Measurements from ENCODE around the gene RPH3AL.
"Not testable (repeated sequence)": the region's sequence is repeated elsewhere in the genome, so short reads cannot be mapped to it uniquely, and the experiment has no call there.

Gene RPH3AL

GRCh38 chr17:205148-205669 is 147.4 kb downstream of the RPH3AL start:
- Histone ChIP-seq H3K4me3 (ENCODE audit: low read length) (no peak overlapping the region), H3K27me3 (ENCODE audit: control insufficient read depth, insufficient read depth, low read length) (peaks cover 4% of the 10 kb centered on the region), H3K36me3 (ENCODE audit: control insufficient read depth, insufficient read depth, low read length) (no peaks in the 10 kb centered on the region), H3K9ac (ENCODE audit: low read length) (no peak overlapping the region), H3K4me1 (ENCODE audit: control insufficient read depth, insufficient read depth, low read length) (no peaks in the 10 kb centered on the region), H3K27ac (ENCODE audit: low read depth, low read length) (no peak overlapping the region)

GRCh38 chr17:204427-205147 is 148.0 kb downstream of the RPH3AL start:
- H3K4me1 ChIP-seq (ENCODE audit: control insufficient read depth, insufficient read depth, low read length), result no peaks in the 10 kb centered on the region
- no peak overlapping the region for H3K4me3 ChIP-seq (ENCODE audit: low read length)
- H3K27me3 ChIP-seq (ENCODE audit: control insufficient read depth, insufficient read depth, low read length), result peaks cover 4% of the 10 kb centered on the region
- H3K36me3 ChIP-seq (ENCODE audit: control insufficient read depth, insufficient read depth, low read length), result no peaks in the 10 kb centered on the region
- no peak overlapping the region for H3K9ac ChIP-seq (ENCODE audit: low read length)
- H3K27ac ChIP-seq (ENCODE audit: low read depth, low read length), result no peak overlapping the region

- H3K27me3 ChIP-seq (ENCODE audit: control insufficient read depth, insufficient read depth, low read length), result peaks cover 4% of the 10 kb centered on the region
- H3K36me3 ChIP-seq (ENCODE audit: control insufficient read depth, insufficient read depth, low read length), result no peaks in the 10 kb centered on the region
- no peaks in the 10 kb centered on the region for H3K4me1 ChIP-seq (ENCODE audit: control insufficient read depth, insufficient read depth, low read length)
- no peak overlapping the region for H3K27ac ChIP-seq (ENCODE audit: low read depth, low read length)
- no peak overlapping the region for H3K9ac ChIP-seq (ENCODE audit: low read length)
- H3K4me3 ChIP-seq (ENCODE audit: low read length), result no peak overlapping the region
Observed at GRCh38 chr17:202501-202951, 150.1 kb downstream of the RPH3AL start.

DNA sequence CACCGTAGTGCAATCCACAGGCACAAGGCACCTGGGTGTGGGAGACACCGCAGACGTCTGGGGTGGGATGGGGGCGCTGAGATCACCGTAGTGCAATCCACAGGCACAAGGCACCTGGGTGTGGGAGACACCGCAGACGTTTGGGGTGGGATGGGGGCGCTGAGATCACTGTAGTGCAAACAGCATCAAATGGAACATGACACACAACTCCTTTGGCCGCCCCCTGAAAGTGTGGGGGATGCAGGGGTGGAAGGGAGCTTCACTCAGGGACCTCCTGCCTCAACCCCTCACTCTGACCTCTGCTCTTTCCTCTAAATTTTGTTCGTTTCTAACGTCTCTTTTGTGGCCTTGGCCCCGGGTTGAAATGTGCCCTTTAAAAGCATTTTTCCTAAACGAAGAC is 150.9 kb downstream of the RPH3AL start:
- H3K27ac ChIP-seq (ENCODE audit: low read depth, low read length); H3K4me3 ChIP-seq (ENCODE audit: low read length); H3K9ac ChIP-seq (ENCODE audit: low read length); H3K4me1 ChIP-seq (ENCODE audit: control insufficient read depth, insufficient read depth, low read length); H3K36me3 ChIP-seq (ENCODE audit: control insufficient read depth, insufficient read depth, low read length); H3K27me3 ChIP-seq (ENCODE audit: control insufficient read depth, insufficient read depth, low read length): not testable (repeated sequence)

- H3K9ac ChIP-seq (ENCODE audit: low read length); H3K4me1 ChIP-seq (ENCODE audit: control insufficient read depth, insufficient read depth, low read length); H3K4me3 ChIP-seq (ENCODE audit: low read length); H3K27me3 ChIP-seq (ENCODE audit: control insufficient read depth, insufficient read depth, low read length); H3K36me3 ChIP-seq (ENCODE audit: control insufficient read depth, insufficient read depth, low read length); H3K27ac ChIP-seq (ENCODE audit: low read depth, low read length): not testable (repeated sequence)
Observed at GRCh38 chr17:201257-201656, 151.3 kb downstream of the RPH3AL start.

DNA sequence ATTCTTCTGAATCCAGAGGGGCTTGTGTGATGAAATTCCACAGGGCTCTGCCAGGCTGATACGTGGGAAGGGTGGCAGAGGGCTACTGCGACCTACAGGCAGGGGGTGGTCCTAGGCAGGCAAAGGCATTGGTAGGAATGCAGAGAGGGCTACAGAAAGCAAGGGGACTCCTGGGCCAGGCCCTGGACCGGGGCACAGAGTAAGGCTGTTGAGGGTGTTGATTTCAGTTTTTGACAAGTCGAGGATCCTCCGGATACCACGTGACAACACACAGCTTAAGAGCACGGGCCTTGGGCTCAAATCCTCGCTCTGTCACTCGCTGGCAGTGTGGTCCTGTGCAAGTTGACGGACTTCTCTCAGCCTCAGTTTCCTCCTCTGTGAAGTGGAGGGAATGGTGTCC is 152.0 kb downstream of the RPH3AL start:
- H3K36me3 ChIP-seq (ENCODE audit: control insufficient read depth, insufficient read depth, low read length), result no peaks in the 10 kb centered on the region
- H3K9ac ChIP-seq (ENCODE audit: low read length), result no peak overlapping the region
- no peak overlapping the region for H3K4me3 ChIP-seq (ENCODE audit: low read length)
- no peaks in the 10 kb centered on the region for H3K4me1 ChIP-seq (ENCODE audit: control insufficient read depth, insufficient read depth, low read length)
- H3K27me3 ChIP-seq (ENCODE audit: control insufficient read depth, insufficient read depth, low read length), result peaks cover 4% of the 10 kb centered on the region
- no peak overlapping the region for H3K27ac ChIP-seq (ENCODE audit: low read depth, low read length)

GRCh38 chr17:199806-200545 is 152.6 kb downstream of the RPH3AL start:
- H3K4me3 ChIP-seq (ENCODE audit: low read length), result no peak overlapping the region
- no peaks in the 10 kb centered on the region for H3K4me1 ChIP-seq (ENCODE audit: control insufficient read depth, insufficient read depth, low read length)
- peaks cover 4% of the 10 kb centered on the region for H3K27me3 ChIP-seq (ENCODE audit: control insufficient read depth, insufficient read depth, low read length)
- no peaks in the 10 kb centered on the region for H3K36me3 ChIP-seq (ENCODE audit: control insufficient read depth, insufficient read depth, low read length)
- no peak overlapping the region for H3K9ac ChIP-seq (ENCODE audit: low read length)
- no peak overlapping the region for H3K27ac ChIP-seq (ENCODE audit: low read depth, low read length)

GRCh38 chr17:199191-199604 is 153.4 kb downstream of the RPH3AL start:
- Histone ChIP-seq H3K4me1 (ENCODE audit: control insufficient read depth, insufficient read depth, low read length) (no peaks in the 10 kb centered on the region), H3K27me3 (ENCODE audit: control insufficient read depth, insufficient read depth, low read length) (peaks cover 4% of the 10 kb centered on the region), H3K36me3 (ENCODE audit: control insufficient read depth, insufficient read depth, low read length) (no peaks in the 10 kb centered on the region), H3K9ac (ENCODE audit: low read length) (no peak overlapping the region), H3K27ac (ENCODE audit: low read depth, low read length) (no peak overlapping the region), H3K4me3 (ENCODE audit: low read length) (no peak overlapping the region)

GRCh38 chr17:198225-198624 is 154.4 kb downstream of the RPH3AL start:
- H3K27me3 ChIP-seq (ENCODE audit: control insufficient read depth, insufficient read depth, low read length); H3K4me1 ChIP-seq (ENCODE audit: control insufficient read depth, insufficient read depth, low read length); H3K4me3 ChIP-seq (ENCODE audit: low read length); H3K9ac ChIP-seq (ENCODE audit: low read length); H3K36me3 ChIP-seq (ENCODE audit: control insufficient read depth, insufficient read depth, low read length); H3K27ac ChIP-seq (ENCODE audit: low read depth, low read length): not testable (repeated sequence)

DNA sequence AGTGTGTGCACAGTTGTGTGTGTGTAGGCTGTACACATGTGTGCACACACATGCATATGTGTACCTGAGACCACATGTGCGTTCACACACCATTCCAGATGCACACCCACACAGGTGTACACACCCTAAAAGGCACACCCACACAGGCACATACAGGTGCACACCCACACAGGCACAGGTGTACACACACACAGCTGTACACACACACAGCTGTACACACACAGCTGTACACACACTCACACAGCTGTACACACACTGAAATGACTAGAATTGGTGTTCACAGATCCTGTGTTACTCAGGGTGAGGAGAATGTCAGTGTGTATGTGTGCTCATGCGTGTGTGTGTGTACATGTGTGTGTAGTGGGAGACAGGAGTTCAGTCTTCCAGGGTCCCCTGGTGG is 155.3 kb downstream of the RPH3AL start:
- H3K27me3 ChIP-seq (ENCODE audit: control insufficient read depth, insufficient read depth, low read length), result peaks cover 7% of the 10 kb centered on the region
- H3K36me3 ChIP-seq (ENCODE audit: control insufficient read depth, insufficient read depth, low read length), result no peaks in the 10 kb centered on the region
- H3K9ac ChIP-seq (ENCODE audit: low read length), result no peak overlapping the region
- no peaks in the 10 kb centered on the region for H3K4me1 ChIP-seq (ENCODE audit: control insufficient read depth, insufficient read depth, low read length)
- no peak overlapping the region for H3K27ac ChIP-seq (ENCODE audit: low read depth, low read length)
- H3K4me3 ChIP-seq (ENCODE audit: low read length), result no peak overlapping the region

DNA sequence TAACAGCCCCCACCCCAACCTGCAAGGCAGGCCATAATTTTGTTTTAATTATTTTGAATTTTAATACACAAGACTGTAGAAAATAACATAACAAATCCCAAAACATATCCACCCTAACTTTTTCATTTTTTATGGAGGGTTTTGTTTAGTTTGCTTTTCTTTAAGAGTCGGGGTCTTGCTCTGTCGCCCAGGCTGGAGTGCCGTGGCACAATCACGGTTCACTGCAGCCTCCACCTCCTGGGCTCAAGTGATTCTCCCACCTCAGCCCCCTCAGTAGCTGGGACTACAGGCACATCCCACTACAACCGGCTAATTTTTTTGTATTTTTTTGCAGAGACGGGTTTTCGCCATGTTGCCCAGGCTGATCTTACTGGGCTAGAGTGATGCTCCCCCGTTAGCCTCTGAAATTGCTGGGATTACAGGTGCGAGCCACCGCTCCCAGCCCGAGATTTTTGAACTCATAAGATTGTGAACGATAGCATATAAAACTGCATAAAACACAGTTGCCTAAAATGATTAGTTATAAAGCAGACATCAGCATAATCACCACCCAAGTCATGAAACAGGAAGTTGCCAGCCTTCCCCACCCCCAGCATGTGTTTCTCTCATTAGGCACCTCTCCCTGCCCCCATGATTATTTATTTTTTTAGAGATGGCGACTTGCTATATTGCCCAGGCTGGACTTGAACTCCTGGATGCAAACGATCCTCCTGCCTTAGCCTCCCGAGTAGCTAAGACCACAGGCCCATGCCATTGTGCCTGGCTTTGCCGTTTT is 157.6 kb downstream of the RPH3AL start:
- no peak overlapping the region for H3K4me3 ChIP-seq (ENCODE audit: low read length)
- H3K27ac ChIP-seq (ENCODE audit: low read depth, low read length), result no peak overlapping the region
- peaks cover 3% of the 10 kb centered on the region for H3K27me3 ChIP-seq (ENCODE audit: control insufficient read depth, insufficient read depth, low read length)

More for the DNA sequence above, 157.6 kb downstream of the RPH3AL start:
- no peaks in the 10 kb centered on the region for H3K4me1 ChIP-seq (ENCODE audit: control insufficient read depth, insufficient read depth, low read length)
- no peak overlapping the region for H3K9ac ChIP-seq (ENCODE audit: low read length)
- H3K36me3 ChIP-seq (ENCODE audit: control insufficient read depth, insufficient read depth, low read length), result no peaks in the 10 kb centered on the region

Data from rectal smooth muscle tissue (tissue), 1 donor.